Stomach smooth muscle (tissue), 2 donors: ENCODE measurements around the gene RAB11FIP5.

Experiments
- H3K27ac ChIP-seq: one replicate; pipeline ENCODE4 v1.7.0; 2013; ENCODE audit warnings: mild to moderate bottlenecking, low read length, inconsistent platforms
- H3K27me3 ChIP-seq, 2 donors: one replicate each; pipeline ENCODE4 v1.7.0; 2013; ENCODE audit warnings: low read length in 2 of 2; ENCODE audit not compliant: insufficient read depth in 2 of 2, control insufficient read depth in 1 of 2
- H3K36me3 ChIP-seq, 2 donors: one replicate each; pipeline ENCODE4 v1.7.0; 2013; ENCODE audit warnings: low read length in 2 of 2; ENCODE audit not compliant: control insufficient read depth in 2 of 2, insufficient read depth in 2 of 2
- H3K4me1 ChIP-seq: one replicate; pipeline ENCODE4 v1.7.0; 2013; ENCODE audit warnings: low read length; ENCODE audit not compliant: control insufficient read depth, insufficient read depth
- H3K4me3 ChIP-seq, 2 donors: one replicate each; pipeline ENCODE4 v1.7.0; 2013; ENCODE audit warnings: low read length in 2 of 2
- H3K9ac ChIP-seq, 2 donors: one replicate each; pipeline ENCODE4 v1.7.0; 2013; ENCODE audit warnings: low read length in 2 of 2, mild to moderate bottlenecking in 1 of 2
- H3K9me3 ChIP-seq, 2 donors: one replicate each; pipeline ENCODE4 v1.7.0; 2013; ENCODE audit warnings: low read length in 2 of 2; ENCODE audit not compliant: control insufficient read depth in 2 of 2
- donor health status: healthy.
- donor health status: Pancreatic carcinoma.

Gene RAB11FIP5

DNA sequence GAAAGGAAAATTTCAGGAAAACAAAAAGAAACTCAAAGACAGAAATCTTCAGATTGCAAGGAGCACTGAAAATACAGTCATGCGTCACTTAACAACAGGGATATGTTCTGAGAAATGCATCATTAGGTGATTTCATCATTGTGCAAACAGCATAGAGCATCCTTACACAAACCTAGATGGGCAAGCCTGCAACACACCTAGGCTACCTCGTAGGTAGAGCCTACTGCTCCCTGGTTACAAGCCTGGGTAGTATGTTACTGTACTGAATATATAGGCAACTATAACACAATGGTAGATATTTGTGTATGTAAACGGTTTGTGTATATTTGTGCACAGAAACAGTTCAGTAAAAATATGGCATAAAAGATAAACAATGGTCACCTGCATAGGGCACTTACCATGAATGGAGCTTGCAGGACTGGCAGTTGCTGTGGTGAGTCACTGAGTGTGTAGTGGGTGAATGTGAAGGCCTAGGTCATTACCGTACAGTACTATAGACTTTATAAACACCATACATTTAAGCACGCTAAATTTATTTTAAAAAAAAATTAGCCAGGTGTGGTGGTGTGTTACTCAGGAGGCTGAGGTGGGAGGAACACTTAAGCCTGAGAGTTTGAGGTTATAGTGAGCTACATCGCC is 74.7 kb downstream of the RAB11FIP5 start:
- Histone ChIP-seq H3K4me1 (no peaks in the 10 kb centered on the region), H3K36me3 (peaks cover 0 to 7% of the 10 kb centered on the region in 2 donors), H3K27me3 (no peaks in the 10 kb centered on the region), H3K27ac (no peak overlapping the region), H3K9me3 (no peaks in the 10 kb centered on the region), H3K9ac (no peak overlapping the region), H3K4me3 (no peak overlapping the region)

DNA sequence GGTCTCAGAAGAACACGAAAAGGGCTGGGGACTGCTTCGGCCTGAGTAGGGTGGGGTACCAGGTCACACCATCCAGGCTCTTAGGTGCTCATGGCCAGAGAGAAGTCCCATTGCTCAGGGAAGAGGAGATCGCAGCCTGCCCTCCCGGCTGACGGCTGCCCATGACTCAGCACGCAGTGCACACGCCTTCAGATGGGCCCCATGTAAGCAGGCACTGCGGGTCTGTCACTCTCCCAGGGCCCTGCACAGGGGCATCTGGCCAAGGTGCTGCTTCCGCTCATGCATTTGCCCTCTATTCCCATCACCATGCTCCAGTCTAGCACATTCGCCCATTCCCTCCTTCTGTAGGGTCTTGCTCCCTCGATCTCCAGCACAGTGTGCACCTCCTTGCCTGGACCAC is 76.0 kb downstream of the RAB11FIP5 start:
- Histone ChIP-seq H3K27me3 (no peaks in the 10 kb centered on the region), H3K4me1 (no peaks in the 10 kb centered on the region), H3K27ac (no peak overlapping the region), H3K9me3 (no peaks in the 10 kb centered on the region), H3K9ac (no peak overlapping the region), H3K36me3 (peaks cover 0 to 7% of the 10 kb centered on the region in 2 donors), H3K4me3 (no peak overlapping the region)

DNA sequence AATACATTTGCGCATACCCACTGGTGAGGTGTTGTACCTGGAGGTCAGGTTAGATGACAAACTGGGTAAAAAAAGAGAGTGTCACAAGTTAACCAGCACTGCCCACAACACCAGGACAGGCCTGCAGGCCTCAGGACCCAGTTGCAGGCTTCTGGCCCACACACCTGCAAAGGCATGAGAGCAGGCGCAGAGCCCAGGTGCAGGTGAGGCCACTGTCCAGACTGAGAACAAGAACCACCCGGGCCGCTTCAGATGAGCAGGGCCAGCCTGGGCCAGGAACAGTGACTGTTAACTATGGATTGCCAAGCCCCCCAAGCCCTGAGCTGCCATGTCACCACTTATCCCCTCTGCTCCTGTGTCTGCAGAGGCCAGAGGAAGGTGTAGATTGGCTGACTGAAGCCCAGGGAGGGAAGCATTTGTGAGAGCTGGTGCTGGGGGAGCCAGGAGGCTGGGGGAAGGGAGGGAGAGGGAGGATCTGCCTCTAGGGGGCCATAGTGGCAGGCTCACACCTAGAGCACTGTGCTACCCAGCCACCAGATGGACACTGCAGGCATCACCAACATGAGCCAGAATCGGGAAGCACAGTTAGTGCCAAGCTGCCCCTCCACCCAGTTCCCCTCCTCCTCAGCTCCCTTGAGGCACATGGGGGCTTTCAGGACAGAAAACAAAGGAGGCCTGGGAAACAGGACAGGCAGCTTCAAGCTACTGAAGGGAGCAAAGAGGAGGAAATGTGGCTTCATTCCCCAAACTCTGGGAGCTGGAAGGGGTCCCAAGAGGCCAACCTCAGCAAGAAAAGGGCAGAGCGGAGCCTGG is 76.6 kb downstream of the RAB11FIP5 start:
- no peaks in the 10 kb centered on the region for H3K9me3 ChIP-seq
- no peak overlapping the region for H3K9ac ChIP-seq
- H3K27me3 ChIP-seq = no peaks in the 10 kb centered on the region
- peaks cover 0 to 6% of the 10 kb centered on the region in 2 donors for H3K36me3 ChIP-seq
- H3K27ac ChIP-seq = no peak overlapping the region
- no peaks in the 10 kb centered on the region for H3K4me1 ChIP-seq
- no peak overlapping the region for H3K4me3 ChIP-seq

DNA sequence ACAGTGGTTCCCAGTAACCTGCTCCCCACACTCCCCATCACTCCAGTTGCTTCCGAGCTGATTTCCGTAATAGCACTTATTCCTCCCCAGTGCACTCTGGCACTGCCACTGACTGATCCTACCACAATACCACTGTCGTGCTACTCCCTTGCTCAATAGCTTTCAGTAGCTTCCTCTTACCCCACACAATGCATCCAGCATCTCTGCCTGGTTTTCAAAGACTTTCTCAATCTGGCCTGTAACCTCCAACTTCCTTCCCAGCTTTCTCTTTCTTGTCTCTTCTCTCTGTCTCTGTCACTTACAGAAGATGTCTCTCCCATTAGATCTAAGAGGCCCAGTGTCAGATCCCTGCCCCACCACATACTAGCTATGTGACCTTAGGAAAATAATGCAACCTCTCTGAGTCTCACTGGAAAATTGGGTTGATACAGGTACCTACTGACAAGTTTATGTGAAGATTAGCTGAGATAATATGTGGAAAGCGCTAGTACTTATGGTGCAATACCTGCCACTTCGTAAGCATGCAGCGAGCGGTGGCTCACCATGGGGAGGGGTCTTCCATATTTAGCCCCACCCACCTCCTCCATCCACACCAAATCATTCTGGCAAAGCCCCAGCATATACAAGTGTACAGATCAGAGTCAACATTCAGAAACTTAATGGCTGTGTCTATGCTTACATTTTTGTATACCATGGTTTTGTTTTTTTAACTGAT is 77.9 kb downstream of the RAB11FIP5 start:
- no peaks in the 10 kb centered on the region for H3K4me1 ChIP-seq
- H3K27ac ChIP-seq = no peak overlapping the region
- H3K9me3 ChIP-seq = no peaks in the 10 kb centered on the region
- no peak overlapping the region for H3K9ac ChIP-seq
- H3K27me3 ChIP-seq = no peaks in the 10 kb centered on the region
- H3K4me3 ChIP-seq = no peak overlapping the region
- peaks cover 0 to 2% of the 10 kb centered on the region in 2 donors for H3K36me3 ChIP-seq

DNA sequence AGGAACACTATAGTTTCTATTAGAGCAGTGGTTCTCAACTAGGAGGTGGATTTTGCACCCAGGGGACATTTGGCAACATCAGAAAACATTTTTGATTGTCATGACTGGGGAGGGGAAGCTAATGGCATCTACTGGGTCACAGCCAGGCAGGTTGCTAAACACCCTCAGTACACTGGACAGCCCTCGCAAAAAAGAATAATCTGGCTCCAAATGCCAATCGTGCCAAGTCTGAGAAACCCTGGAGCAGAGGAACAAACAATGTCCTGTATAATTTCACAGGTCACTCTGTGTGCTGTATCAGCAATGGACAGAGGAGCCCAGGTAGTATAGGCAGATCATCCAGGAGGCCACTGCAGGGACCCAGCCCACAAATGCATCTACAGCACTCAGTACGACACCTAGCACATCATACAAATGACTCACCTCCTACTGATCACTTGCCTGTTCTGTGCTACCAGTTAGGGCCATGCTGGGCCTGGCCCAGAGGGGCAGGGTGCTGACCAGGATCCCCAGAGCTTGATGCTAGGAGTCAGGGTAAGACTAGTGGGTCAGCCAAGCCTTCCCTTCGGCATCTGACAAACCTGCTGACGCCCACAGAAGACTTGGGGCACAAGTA is 78.9 kb downstream of the RAB11FIP5 start:
- H3K4me1 ChIP-seq = no peaks in the 10 kb centered on the region
- no peak overlapping the region for H3K9ac ChIP-seq
- H3K36me3 ChIP-seq = peaks cover 0 to 2% of the 10 kb centered on the region in 2 donors
- no peak overlapping the region for H3K27ac ChIP-seq
- no peaks in the 10 kb centered on the region for H3K27me3 ChIP-seq
- no peaks in the 10 kb centered on the region for H3K9me3 ChIP-seq
- no peak overlapping the region for H3K4me3 ChIP-seq

DNA sequence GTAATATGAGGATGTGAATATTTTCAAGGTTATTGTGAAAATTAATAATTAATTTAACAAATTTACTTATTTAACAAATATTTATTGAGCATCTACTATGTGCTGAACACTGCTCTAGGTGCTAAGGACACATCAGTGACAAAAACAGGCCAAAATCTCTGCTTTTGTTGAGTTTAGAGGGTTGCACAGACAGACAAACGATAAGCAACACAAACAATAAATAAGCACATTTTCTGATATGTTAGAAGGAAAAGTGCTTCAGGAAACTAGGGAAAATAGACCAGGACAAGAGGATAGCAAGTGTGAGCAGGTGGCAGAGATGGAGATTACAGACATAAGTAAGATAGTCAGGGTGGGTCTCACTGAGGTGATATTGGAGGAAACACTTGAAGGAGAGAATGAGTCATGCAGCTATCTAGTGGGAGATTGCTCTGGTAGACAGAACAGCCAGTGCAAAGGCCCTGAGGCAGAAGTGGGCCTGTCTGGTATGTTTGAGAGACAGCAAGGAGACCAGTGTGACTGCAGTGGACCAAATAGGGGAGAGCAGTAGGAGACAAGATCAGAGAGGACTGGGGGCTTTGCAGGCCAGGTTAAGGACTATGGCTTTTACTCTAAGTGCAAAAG is 79.5 kb downstream of the RAB11FIP5 start:
- Histone ChIP-seq H3K27me3 (no peaks in the 10 kb centered on the region), H3K27ac (no peak overlapping the region), H3K4me1 (no peaks in the 10 kb centered on the region), H3K9me3 (no peaks in the 10 kb centered on the region), H3K36me3 (peaks cover 0 to 2% of the 10 kb centered on the region in 2 donors), H3K4me3 (no peak overlapping the region), H3K9ac (no peak overlapping the region)

DNA sequence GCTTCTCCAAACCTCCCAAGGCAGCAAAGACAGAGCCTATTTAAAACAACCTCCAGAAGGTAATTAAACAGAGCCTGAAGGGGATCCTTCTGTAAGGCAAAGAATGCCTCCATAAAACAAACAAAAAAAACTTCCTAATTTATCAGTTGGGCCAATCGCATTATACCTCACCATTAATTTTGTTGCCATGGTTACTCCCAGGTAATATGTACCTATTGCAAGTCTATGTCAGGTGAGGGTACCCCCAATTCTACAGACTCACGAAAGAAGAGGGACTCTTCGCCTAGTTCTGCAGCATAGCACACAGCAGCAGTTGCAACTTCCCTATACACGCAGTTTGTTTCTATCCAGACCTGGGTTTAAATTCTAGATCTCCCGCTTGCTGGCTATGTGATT is 80.0 kb downstream of the RAB11FIP5 start:
- H3K9me3 ChIP-seq = no peaks in the 10 kb centered on the region
- H3K27me3 ChIP-seq = no peaks in the 10 kb centered on the region
- no peaks in the 10 kb centered on the region for H3K4me1 ChIP-seq
- no peak overlapping the region for H3K4me3 ChIP-seq
- H3K36me3 ChIP-seq = no peaks in the 10 kb centered on the region
- H3K9ac ChIP-seq = no peak overlapping the region
- no peak overlapping the region for H3K27ac ChIP-seq

DNA sequence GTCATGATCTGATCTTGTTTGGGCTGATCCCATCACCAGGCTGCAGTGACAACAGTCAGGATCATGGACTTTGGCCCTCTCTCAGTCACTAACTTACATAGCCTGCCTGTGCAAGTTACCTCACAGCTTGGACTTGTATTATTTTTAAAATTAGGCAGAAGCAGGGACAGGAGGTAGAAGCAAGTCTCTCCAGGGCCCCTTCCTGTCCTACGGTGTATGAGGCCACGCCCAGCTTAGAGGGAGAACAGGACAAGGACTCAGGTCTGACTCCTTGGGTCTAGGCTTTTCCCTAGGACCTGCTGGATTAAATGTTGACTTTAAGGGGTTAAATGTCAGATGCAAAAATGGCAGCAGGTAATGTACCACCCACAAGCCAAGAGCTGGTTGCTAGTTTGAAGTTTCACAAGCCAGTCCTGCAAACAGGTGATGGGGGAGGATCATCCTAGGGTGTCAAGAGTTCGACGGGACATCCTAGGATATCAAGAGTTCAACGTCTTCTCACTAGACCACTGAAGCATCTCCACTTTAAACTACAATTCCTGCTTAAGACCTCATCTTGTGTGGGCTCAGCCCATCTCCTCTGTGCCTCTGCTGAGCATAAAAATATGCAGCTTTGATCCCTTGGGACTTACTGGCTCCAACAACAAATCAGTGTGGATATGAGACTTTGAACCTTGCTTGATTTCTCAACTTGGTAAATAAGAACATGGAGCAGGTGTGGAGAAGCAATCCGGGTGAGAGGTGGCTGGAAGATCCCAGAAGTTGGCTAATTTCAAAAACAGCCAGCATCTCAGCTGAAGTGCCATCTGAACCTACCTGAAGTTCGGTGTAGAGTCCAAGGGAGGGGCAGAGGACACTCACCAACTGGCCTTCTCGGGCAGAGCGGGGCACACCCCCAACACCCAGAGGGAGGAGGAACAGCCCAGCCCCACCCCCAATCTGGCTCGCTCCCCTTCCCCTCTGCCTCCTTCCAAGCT is 80.7 kb downstream of the RAB11FIP5 start:
- Histone ChIP-seq H3K36me3 (no peaks in the 10 kb centered on the region), H3K9ac (no peak overlapping the region), H3K4me3 (no peak overlapping the region), H3K9me3 (no peaks in the 10 kb centered on the region), H3K4me1 (no peaks in the 10 kb centered on the region), H3K27me3 (no peaks in the 10 kb centered on the region), H3K27ac (no peak overlapping the region)

DNA sequence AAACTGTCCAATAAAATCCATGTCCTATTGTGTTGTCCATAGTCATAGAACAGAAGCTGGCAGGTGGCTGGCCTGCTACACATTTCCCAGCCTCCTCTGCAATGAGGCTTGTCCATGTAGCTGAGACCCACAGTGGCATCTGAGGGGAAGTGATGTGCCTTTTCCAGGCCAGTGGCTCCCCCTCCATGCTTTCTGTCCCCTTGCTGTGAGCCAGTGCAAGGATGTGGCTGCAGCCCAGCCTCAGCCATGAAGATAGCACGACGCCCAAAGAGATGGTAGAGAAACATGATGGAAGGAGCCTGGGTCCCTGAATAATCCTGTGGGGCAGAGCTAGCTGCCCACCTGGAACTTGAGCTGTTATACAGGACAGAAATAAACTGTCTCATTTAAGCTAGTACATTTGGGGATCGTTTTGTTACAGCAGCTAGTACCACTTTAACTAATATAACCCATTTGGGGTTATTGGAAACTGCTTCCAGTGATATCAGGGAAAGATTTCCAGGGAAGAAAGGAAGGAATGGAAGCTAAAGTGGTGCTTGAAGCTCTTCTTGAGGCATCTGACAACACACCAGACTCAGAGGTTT is 81.6 kb downstream of the RAB11FIP5 start:
- Histone ChIP-seq H3K9me3 (no peaks in the 10 kb centered on the region), H3K9ac (no peak overlapping the region), H3K4me3 (no peak overlapping the region), H3K36me3 (no peaks in the 10 kb centered on the region), H3K27ac (no peak overlapping the region), H3K4me1 (no peaks in the 10 kb centered on the region), H3K27me3 (no peaks in the 10 kb centered on the region)
